A673 (cell line): Measurements from ENCODE around the gene MID1.

Experiments
- CTCF ChIP-seq: fragments of 300-800, 200-600 bp; sonication (generic); conservative IDR thresholded peaks from 2 replicates; pipeline ENCODE4 v1.5.1; 2017; ENCODE audit warnings: low read depth, mild to moderate bottlenecking, antibody characterized with exemption, low read length, moderate library complexity, mixed read lengths
- EZH2 ChIP-seq: fragments of 200-600 bp; sonication (generic); IDR thresholded peaks from 2 replicates; pipeline ENCODE4 v1.6.1; 2017; ENCODE audit warnings: borderline replicate concordance, low read depth, mild to moderate bottlenecking, mixed read lengths, antibody characterized with exemption, low read length; ENCODE audit not compliant: poor library complexity, severe bottlenecking

- TF ChIP-seq CTCF (no peak), EZH2 (no peak)
These were observed 128.1 kb downstream of the MID1 start for GRCh38 chrX:10492250-10492649.
